Measurements from ENCODE around the gene RNF26.

RNF26 gene

DNA sequence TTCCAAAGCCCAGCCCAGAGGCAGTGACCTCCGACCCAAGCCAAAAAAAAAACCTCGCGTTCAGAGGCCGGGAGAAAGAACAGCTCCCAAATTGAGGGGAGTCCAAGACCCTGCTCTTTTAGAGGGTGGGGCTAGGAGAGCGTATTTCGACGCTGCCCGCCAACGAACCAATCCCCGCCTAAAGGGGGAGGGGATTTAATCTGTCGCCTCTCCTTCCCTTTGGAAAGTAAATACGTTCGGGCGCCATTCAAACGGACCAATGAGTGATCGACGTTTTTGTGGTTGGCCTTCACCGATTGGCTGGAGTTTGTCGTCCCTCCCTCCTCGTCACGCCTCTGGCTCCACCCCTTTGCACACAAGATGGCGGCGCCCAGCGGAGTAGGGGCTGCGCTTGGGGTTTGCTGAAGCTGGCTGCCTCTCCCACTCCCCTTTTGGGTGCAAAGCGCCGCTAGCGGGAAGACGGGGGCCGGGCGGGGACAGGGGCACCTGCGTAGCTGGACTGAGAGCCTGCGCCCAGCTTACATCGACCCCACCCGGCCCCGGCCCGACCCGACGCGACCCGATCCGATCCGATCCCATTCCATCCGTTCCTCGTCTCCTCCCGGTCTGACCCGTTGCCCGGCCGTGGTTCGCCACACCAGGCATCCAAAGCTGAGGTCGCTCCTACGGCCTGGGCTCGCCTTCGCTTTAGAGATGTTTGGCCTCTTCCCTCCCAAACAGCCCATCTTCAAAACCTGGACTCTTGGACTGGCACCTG is at the start of gene RNF26:
RNF26 (plus strand) TSS at position 354 of the 757 bp plus-strand sequence. CDS start 596 bp downstream, outside the sequence.
- no peaks in the 10 kb centered on the region for H3K9me3 ChIP-seq (ENCODE audit: control insufficient read depth in 2 of 2, low read length in 2 of 2)
- H3K9ac ChIP-seq (ENCODE audit: low read depth in 1 of 2, low read length in 2 of 2) = peak within 1 kb of the TSS; percentile 78 to 86
- H3K4me3 ChIP-seq (ENCODE audit: low read length in 2 of 2) = peak within 1 kb of the TSS; percentile 79 to 90
- H3K27me3 ChIP-seq (ENCODE audit: control insufficient read depth in 2 of 2, insufficient read depth in 2 of 2, low read length in 2 of 2) = peaks cover 3 to 8% of the 10 kb centered on the region in 2 donors
- H3K36me3 ChIP-seq (ENCODE audit: control insufficient read depth in 2 of 2, insufficient read depth in 2 of 2, low read length in 2 of 2) = peaks cover 2 to 3% of the 10 kb centered on the region in 2 donors
- peak within 1 kb of the TSS; percentile 70 to 72 for H3K27ac ChIP-seq (ENCODE audit: low read depth in 2 of 2, low read length in 2 of 2)
- H3K4me1 ChIP-seq (ENCODE audit: control insufficient read depth in 2 of 2, insufficient read depth in 2 of 2, low read length in 2 of 2) = peaks cover 19 to 24% of the 10 kb centered on the region in 2 donors

DNA sequence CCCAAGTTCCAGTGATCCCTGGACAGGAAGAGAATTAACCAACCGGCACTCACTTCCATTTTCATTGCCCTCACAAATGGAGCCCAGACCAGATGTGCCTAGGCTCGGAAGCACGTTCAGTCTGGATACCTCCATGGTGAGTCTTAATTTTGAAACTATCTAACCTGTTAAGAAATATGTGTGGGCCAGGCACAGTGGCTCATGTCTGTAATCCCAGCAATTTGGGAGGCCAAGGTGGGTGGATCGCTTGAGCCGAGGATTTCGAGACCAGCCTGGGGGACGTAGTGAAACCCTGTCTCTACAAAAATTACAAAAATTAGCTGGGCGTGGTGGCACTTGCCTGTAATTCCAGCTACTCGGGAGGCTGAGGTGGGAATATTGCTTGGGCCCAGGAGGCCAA is 48.9 kb upstream of the RNF26 start:
- no peak overlapping the region for H3K9ac ChIP-seq (ENCODE audit: low read depth in 1 of 2, low read length in 2 of 2)
- peaks cover 20 to 32% of the 10 kb centered on the region in 2 donors for H3K36me3 ChIP-seq (ENCODE audit: control insufficient read depth in 2 of 2, insufficient read depth in 2 of 2, low read length in 2 of 2)

DNA sequence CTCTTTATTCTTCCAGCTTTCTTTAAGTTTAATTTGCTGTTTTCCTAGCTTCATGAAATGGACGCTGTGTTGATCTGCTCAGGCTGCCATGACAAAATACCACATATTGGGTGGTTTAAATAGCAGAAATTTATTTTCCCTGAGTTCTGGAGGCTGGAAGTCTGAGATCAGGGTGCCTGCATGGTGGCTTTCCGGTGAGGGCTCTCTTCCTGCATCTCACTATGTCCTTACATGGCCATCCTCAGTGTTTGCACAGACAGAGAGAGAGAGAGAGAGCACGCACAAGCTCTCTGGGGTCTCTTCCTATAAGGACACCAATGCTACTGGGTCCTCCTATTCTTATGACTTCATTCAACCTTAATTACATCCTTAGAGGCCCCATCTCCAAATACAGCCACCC is 46.1 kb upstream of the RNF26 start:
- H3K9ac ChIP-seq (ENCODE audit: low read depth in 1 of 2, low read length in 2 of 2) = no peak overlapping the region
- H3K27me3 ChIP-seq (ENCODE audit: control insufficient read depth in 2 of 2, insufficient read depth in 2 of 2, low read length in 2 of 2) = no peaks in the 10 kb centered on the region
- H3K9me3 ChIP-seq (ENCODE audit: control insufficient read depth in 2 of 2, low read length in 2 of 2) = no peaks in the 10 kb centered on the region
- H3K4me3 ChIP-seq (ENCODE audit: low read length in 2 of 2) = no peak overlapping the region
- peaks cover 24 to 32% of the 10 kb centered on the region in 2 donors for H3K36me3 ChIP-seq (ENCODE audit: control insufficient read depth in 2 of 2, insufficient read depth in 2 of 2, low read length in 2 of 2)
- no peaks in the 10 kb centered on the region for H3K4me1 ChIP-seq (ENCODE audit: control insufficient read depth in 2 of 2, insufficient read depth in 2 of 2, low read length in 2 of 2)
- no peak overlapping the region for H3K27ac ChIP-seq (ENCODE audit: low read depth in 2 of 2, low read length in 2 of 2)

More for the DNA sequence above, 48.9 kb upstream of the RNF26 start:
- Histone ChIP-seq H3K27me3 (ENCODE audit: control insufficient read depth in 2 of 2, insufficient read depth in 2 of 2, low read length in 2 of 2) (no peaks in the 10 kb centered on the region), H3K4me1 (ENCODE audit: control insufficient read depth in 2 of 2, insufficient read depth in 2 of 2, low read length in 2 of 2) (no peaks in the 10 kb centered on the region), H3K4me3 (ENCODE audit: low read length in 2 of 2) (no peak overlapping the region), H3K9me3 (ENCODE audit: control insufficient read depth in 2 of 2, low read length in 2 of 2) (no peaks in the 10 kb centered on the region), H3K27ac (ENCODE audit: low read depth in 2 of 2, low read length in 2 of 2) (no peak overlapping the region)

DNA sequence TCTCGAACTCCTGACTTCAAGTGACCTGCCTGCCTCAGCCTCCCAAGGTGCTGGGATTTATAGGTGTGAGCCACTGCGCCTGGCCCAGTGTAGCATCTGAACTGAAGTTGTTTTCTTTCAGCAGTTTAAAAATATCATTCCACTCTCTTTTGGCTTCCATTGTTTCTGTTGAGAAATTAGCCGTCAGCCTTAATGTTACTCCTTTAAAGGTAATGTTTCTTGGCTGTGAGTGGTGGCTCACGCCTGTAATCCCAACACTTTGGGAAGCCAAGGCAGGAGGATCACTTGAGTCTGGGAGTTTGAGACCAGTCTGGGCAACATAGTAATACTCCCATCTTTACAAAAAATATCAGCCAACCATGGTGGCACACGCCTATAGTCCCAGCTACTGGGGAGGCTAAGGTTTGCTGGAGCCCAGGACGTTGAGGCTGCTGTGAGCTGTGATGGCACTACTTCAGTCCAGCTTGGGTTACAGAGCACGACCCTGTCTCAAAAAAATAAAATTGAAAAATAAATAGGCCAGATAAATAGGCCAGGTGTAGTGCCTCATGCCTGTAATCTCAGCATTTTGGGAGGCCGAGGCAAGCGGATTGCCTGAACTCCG is 43.3 kb upstream of the RNF26 start:
- H3K9me3 ChIP-seq (ENCODE audit: control insufficient read depth in 2 of 2, low read length in 2 of 2) = no peaks in the 10 kb centered on the region
- H3K4me3 ChIP-seq (ENCODE audit: low read length in 2 of 2) = no peak overlapping the region
- H3K4me1 ChIP-seq (ENCODE audit: control insufficient read depth in 2 of 2, insufficient read depth in 2 of 2, low read length in 2 of 2) = no peaks in the 10 kb centered on the region
- H3K27ac ChIP-seq (ENCODE audit: low read depth in 2 of 2, low read length in 2 of 2) = no peak overlapping the region
- H3K27me3 ChIP-seq (ENCODE audit: control insufficient read depth in 2 of 2, insufficient read depth in 2 of 2, low read length in 2 of 2) = no peaks in the 10 kb centered on the region
- peaks cover 16 to 28% of the 10 kb centered on the region in 2 donors for H3K36me3 ChIP-seq (ENCODE audit: control insufficient read depth in 2 of 2, insufficient read depth in 2 of 2, low read length in 2 of 2)
- H3K9ac ChIP-seq (ENCODE audit: low read depth in 1 of 2, low read length in 2 of 2) = no peak overlapping the region

DNA sequence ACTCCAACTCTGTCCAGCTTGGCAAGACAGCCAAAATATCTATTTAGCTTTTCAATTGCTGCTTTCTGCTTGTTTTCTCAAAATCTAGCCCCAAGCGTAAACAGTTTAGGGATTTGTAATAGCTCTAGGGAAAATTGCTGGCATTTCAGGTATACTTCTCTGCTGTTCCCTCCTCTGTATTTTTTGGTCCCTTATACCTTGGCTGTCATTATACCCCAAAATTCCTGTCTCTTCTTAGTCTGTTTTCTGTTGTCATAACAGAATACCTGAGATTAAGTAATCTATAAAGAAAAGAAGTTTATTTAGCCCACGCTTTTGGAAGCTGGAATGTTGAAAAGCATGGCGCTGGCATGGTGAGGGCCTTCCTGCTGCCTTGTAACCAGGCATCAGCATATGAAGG is 40.9 kb upstream of the RNF26 start:
- Histone ChIP-seq H3K36me3 (ENCODE audit: control insufficient read depth in 2 of 2, insufficient read depth in 2 of 2, low read length in 2 of 2) (peaks cover 24 to 31% of the 10 kb centered on the region in 2 donors), H3K9me3 (ENCODE audit: control insufficient read depth in 2 of 2, low read length in 2 of 2) (no peaks in the 10 kb centered on the region), H3K9ac (ENCODE audit: low read depth in 1 of 2, low read length in 2 of 2) (no peak overlapping the region), H3K27me3 (ENCODE audit: control insufficient read depth in 2 of 2, insufficient read depth in 2 of 2, low read length in 2 of 2) (no peaks in the 10 kb centered on the region), H3K27ac (ENCODE audit: low read depth in 2 of 2, low read length in 2 of 2) (no peak overlapping the region), H3K4me3 (ENCODE audit: low read length in 2 of 2) (no peak overlapping the region), H3K4me1 (ENCODE audit: control insufficient read depth in 2 of 2, insufficient read depth in 2 of 2, low read length in 2 of 2) (no peaks in the 10 kb centered on the region)

DNA sequence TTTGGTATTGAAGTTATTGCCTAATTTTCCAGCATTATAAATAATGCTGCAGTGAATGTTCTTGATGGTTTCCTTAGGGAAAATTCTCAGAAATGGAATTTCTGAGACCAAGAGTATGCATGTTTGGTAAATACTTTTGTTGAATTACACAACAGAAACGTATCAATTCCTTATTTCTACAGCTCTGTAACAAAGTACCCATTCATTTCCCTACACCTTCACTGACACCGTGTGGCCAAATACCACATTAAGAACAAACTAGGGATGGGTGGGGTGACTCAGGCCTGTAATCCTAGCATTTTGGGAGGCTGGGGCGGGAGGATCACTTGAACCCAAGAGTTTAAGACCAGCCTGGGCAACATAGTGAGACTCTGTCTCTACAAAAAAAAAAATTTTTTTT is 39.1 kb upstream of the RNF26 start:
- Histone ChIP-seq H3K4me3 (ENCODE audit: low read length in 2 of 2) (no peak overlapping the region), H3K36me3 (ENCODE audit: control insufficient read depth in 2 of 2, insufficient read depth in 2 of 2, low read length in 2 of 2) (peaks cover 37 to 41% of the 10 kb centered on the region in 2 donors)

DNA sequence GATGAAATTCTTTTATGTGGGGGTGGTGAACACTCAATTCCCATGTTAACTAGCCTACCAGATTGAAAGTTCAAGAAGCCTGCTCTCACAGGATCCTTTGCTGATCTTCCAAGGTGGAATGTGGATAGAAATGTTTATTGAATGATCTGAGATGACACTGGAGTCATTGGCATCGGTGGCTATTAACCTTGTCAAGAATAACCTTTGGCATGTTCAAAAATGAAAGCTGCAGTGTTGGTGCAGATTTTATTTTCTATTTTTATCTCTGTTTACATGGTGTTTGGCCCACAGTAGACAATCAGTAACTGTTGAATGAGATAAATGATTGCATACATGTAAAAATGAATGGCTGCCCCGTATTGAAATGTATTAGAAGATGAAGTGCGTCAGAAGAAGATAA is 36.4 kb upstream of the RNF26 start:
- Histone ChIP-seq H3K4me3 (ENCODE audit: low read length in 2 of 2) (no peak overlapping the region), H3K36me3 (ENCODE audit: control insufficient read depth in 2 of 2, insufficient read depth in 2 of 2, low read length in 2 of 2) (peaks cover 46 to 59% of the 10 kb centered on the region in 2 donors), H3K27me3 (ENCODE audit: control insufficient read depth in 2 of 2, insufficient read depth in 2 of 2, low read length in 2 of 2) (no peaks in the 10 kb centered on the region), H3K9ac (ENCODE audit: low read depth in 1 of 2, low read length in 2 of 2) (no peak overlapping the region), H3K9me3 (ENCODE audit: control insufficient read depth in 2 of 2, low read length in 2 of 2) (no peaks in the 10 kb centered on the region), H3K4me1 (ENCODE audit: control insufficient read depth in 2 of 2, insufficient read depth in 2 of 2, low read length in 2 of 2) (no peaks in the 10 kb centered on the region), H3K27ac (ENCODE audit: low read depth in 2 of 2, low read length in 2 of 2) (no peak overlapping the region)

More for the DNA sequence above, 39.1 kb upstream of the RNF26 start:
- no peak overlapping the region for H3K27ac ChIP-seq (ENCODE audit: low read depth in 2 of 2, low read length in 2 of 2)
- H3K4me1 ChIP-seq (ENCODE audit: control insufficient read depth in 2 of 2, insufficient read depth in 2 of 2, low read length in 2 of 2) = no peaks in the 10 kb centered on the region
- H3K9ac ChIP-seq (ENCODE audit: low read depth in 1 of 2, low read length in 2 of 2) = no peak overlapping the region
- no peaks in the 10 kb centered on the region for H3K27me3 ChIP-seq (ENCODE audit: control insufficient read depth in 2 of 2, insufficient read depth in 2 of 2, low read length in 2 of 2)
- no peaks in the 10 kb centered on the region for H3K9me3 ChIP-seq (ENCODE audit: control insufficient read depth in 2 of 2, low read length in 2 of 2)

DNA sequence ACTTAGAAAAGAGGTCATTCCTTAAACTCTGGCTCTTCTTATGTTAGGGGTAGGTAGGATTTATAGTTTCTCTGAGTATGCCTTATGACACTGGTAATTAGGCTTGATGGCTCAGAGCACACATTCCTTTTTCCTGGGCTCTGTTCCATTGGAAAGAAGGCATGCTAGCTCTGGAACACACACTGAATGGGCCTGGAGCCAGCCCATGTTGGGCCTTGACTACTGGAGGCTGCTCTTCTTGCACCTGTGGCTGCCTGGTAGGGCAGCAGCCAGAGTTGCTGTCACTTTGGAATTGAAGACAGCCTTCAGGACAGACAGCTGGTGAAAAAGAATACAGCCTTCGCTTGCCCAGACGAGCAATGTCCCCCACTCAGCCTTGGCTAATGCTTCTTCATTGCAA is 35.6 kb upstream of the RNF26 start:
- Histone ChIP-seq H3K27ac (ENCODE audit: low read depth in 2 of 2, low read length in 2 of 2) (no peak overlapping the region), H3K9me3 (ENCODE audit: control insufficient read depth in 2 of 2, low read length in 2 of 2) (no peaks in the 10 kb centered on the region), H3K4me1 (ENCODE audit: control insufficient read depth in 2 of 2, insufficient read depth in 2 of 2, low read length in 2 of 2) (no peaks in the 10 kb centered on the region), H3K27me3 (ENCODE audit: control insufficient read depth in 2 of 2, insufficient read depth in 2 of 2, low read length in 2 of 2) (no peaks in the 10 kb centered on the region), H3K9ac (ENCODE audit: low read depth in 1 of 2, low read length in 2 of 2) (no peak overlapping the region), H3K4me3 (ENCODE audit: low read length in 2 of 2) (no peak overlapping the region), H3K36me3 (ENCODE audit: control insufficient read depth in 2 of 2, insufficient read depth in 2 of 2, low read length in 2 of 2) (peaks cover 51 to 65% of the 10 kb centered on the region in 2 donors)

DNA sequence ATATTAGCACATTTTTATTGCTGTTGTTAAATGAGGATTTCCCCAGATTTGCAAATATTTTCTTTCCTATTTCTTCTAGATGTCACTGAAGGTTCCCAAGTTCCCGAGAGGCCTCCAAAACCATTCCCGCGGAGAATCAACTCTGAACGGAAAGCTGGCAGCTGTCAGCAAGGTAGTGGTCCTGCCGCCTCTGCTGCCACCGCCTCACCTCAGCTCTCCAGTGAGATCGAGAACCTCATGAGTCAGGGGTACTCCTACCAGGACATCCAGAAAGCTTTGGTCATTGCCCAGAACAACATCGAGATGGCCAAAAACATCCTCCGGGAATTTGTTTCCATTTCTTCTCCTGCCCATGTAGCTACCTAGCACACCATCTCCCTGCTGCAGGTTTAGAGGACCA is 34.9 kb upstream of the RNF26 start:
- H3K4me1 ChIP-seq (ENCODE audit: control insufficient read depth in 2 of 2, insufficient read depth in 2 of 2, low read length in 2 of 2) = no peaks in the 10 kb centered on the region
- H3K4me3 ChIP-seq (ENCODE audit: low read length in 2 of 2) = no peak overlapping the region

DNA sequence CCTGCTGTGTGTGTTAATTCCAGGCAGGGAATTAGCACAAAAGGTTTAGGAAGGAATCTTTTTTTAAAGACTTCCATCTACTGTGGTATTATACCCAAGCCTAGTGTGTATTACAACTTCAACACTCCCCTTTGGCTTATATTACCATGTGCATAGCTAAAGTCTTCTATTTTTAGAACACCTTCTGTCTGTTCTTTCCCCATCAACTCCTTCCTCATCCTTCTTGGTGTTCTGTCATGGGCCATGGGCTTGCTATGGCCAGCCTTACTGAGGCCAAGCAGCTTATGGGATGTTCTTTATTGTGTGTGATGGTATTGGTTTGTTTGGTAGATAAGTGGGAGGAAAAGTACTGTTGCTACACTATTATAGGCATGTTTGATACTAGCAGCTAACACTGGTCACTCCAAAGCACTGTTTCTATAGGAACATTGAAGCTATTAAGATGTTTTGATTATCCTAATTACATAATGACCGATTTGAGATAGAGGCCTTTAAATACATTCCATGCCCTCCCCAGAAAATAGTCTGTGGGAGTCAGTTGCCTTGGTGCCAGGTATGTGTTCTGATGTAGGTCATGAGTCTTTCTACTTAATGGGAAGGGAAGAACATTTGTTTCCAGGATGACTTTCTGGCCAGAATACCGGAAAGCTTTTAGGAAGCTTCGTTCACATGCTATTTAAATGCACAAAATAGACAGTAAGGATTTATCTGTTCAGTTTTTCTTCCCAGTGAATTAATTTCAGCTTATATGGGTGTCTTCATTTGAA is 33.9 kb upstream of the RNF26 start:
- no peaks in the 10 kb centered on the region for H3K4me1 ChIP-seq (ENCODE audit: control insufficient read depth in 2 of 2, insufficient read depth in 2 of 2, low read length in 2 of 2)
- peaks cover 52 to 71% of the 10 kb centered on the region in 2 donors for H3K36me3 ChIP-seq (ENCODE audit: control insufficient read depth in 2 of 2, insufficient read depth in 2 of 2, low read length in 2 of 2)
- H3K9ac ChIP-seq (ENCODE audit: low read depth in 1 of 2, low read length in 2 of 2) = no peak overlapping the region
- no peak overlapping the region for H3K4me3 ChIP-seq (ENCODE audit: low read length in 2 of 2)
- H3K27ac ChIP-seq (ENCODE audit: low read depth in 2 of 2, low read length in 2 of 2) = no peak overlapping the region
- no peaks in the 10 kb centered on the region for H3K9me3 ChIP-seq (ENCODE audit: control insufficient read depth in 2 of 2, low read length in 2 of 2)
- no peaks in the 10 kb centered on the region for H3K27me3 ChIP-seq (ENCODE audit: control insufficient read depth in 2 of 2, insufficient read depth in 2 of 2, low read length in 2 of 2)

More for the DNA sequence above, 34.9 kb upstream of the RNF26 start:
- Histone ChIP-seq H3K9me3 (ENCODE audit: control insufficient read depth in 2 of 2, low read length in 2 of 2) (no peaks in the 10 kb centered on the region), H3K36me3 (ENCODE audit: control insufficient read depth in 2 of 2, insufficient read depth in 2 of 2, low read length in 2 of 2) (peaks cover 52 to 71% of the 10 kb centered on the region in 2 donors), H3K9ac (ENCODE audit: low read depth in 1 of 2, low read length in 2 of 2) (no peak overlapping the region), H3K27ac (ENCODE audit: low read depth in 2 of 2, low read length in 2 of 2) (no peak overlapping the region), H3K27me3 (ENCODE audit: control insufficient read depth in 2 of 2, insufficient read depth in 2 of 2, low read length in 2 of 2) (no peaks in the 10 kb centered on the region)
